Measurements from ENCODE around the gene ZFAND6.

ZFAND6 gene

DNA sequence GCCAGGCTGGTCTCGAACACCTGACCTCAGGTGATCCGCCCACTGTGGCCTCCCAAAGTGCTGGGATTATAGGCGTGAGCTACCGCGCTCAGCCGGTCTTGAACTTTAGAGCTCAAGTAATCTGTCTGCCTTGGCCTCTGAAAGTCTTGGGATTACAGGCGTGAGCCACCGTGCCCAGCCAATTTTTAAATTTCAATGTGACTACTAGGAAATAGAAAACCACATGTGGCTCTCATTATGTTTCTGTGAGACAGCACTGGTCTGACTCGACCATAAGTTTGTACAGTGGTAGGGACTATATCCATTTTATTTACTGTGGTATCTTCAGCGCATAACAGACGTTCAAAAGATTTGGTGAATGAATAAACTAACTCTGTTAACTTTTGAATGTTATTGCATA is 9.1 kb downstream of the ZFAND6 start:
- no peak for TF ChIP-seq EZH2 (IDR thresholded peaks at IDR 0.05; ENCODE audit: borderline replicate concordance, low read length)
- TF ChIP-seq, protein P1, sequence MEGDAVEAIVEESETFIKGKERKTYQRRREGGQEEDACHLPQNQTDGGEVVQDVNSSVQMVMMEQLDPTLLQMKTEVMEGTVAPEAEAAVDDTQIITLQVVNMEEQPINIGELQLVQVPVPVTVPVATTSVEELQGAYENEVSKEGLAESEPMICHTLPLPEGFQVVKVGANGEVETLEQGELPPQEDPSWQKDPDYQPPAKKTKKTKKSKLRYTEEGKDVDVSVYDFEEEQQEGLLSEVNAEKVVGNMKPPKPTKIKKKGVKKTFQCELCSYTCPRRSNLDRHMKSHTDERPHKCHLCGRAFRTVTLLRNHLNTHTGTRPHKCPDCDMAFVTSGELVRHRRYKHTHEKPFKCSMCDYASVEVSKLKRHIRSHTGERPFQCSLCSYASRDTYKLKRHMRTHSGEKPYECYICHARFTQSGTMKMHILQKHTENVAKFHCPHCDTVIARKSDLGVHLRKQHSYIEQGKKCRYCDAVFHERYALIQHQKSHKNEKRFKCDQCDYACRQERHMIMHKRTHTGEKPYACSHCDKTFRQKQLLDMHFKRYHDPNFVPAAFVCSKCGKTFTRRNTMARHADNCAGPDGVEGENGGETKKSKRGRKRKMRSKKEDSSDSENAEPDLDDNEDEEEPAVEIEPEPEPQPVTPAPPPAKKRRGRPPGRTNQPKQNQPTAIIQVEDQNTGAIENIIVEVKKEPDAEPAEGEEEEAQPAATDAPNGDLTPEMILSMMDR (IDR thresholded peaks at IDR 0.05; ENCODE audit: low read length) = no peak
- Histone ChIP-seq H3K27ac (ENCODE audit: low read depth, low read length, poor library complexity, severe bottlenecking) (peak overlapping the region; percentile 40), H4K20me1 (ENCODE audit: insufficient read depth, low read length) (no peaks in the 10 kb centered on the region), H3K27me3 (ENCODE audit: insufficient read depth, low read length) (no peaks in the 10 kb centered on the region), H3K9ac (ENCODE audit: low read length) (peak overlapping the region; percentile 15; the same call in 1 of the 2 replicates), H3K4me1 (ENCODE audit: insufficient read depth, low read length, severe bottlenecking) (peaks cover 83% of the 10 kb centered on the region), H3K9me3 (ENCODE audit: low read length) (no peaks in the 10 kb centered on the region), H3K36me3 (ENCODE audit: insufficient read depth, low read length) (no peaks in the 10 kb centered on the region), H3K4me2 (ENCODE audit: low read length) (peak overlapping the region; percentile 41), H3F3A (ENCODE audit: insufficient read depth, low read length) (no peaks in the 10 kb centered on the region; the same call in 1 of the 2 replicates), H2AFZ (ENCODE audit: low read length) (no peak overlapping the region), H3K79me2 (ENCODE audit: insufficient read depth, low read length) (peaks cover 100% of the 10 kb centered on the region), H3K4me3 (ENCODE audit: low read depth, low read length, poor library complexity, severe bottlenecking) (no peak overlapping the region), H3K9me2 (ENCODE audit: low read depth, low read length) (no peaks in the 10 kb centered on the region)

DNA sequence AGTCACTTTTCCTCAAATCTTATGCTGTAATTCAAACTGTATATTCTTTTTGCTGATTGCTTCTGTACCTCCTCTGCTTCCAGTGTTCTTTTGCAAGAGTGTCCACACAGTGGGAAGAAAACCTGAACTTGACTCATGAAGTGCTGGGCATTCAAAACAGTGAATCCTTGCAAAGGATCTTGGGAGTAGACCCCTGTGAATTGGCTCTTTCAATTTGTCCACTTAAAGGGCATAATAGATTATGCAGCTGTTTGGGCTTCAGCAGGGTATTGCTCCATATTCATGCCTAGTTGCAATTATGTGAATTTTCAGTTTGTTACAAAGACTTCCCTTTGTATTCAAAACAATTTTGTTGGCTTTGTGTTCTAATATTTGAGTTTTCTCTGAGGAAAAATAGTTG is 11.4 kb downstream of the ZFAND6 start:
- H3K9me2 ChIP-seq (ENCODE audit: low read depth, low read length) = no peaks in the 10 kb centered on the region
- no peaks in the 10 kb centered on the region for H3K27me3 ChIP-seq (ENCODE audit: insufficient read depth, low read length)
- H3K4me2 ChIP-seq (ENCODE audit: low read length) = peak overlapping the region; percentile 78
- TF ChIP-seq, protein P1 (IDR thresholded peaks at IDR 0.05; ENCODE audit: low read length) = no peak
- TF ChIP-seq EZH2 (IDR thresholded peaks at IDR 0.05; ENCODE audit: borderline replicate concordance, low read length) = no peak
- H3K9ac ChIP-seq (ENCODE audit: low read length) = peak overlapping the region; percentile 56
- H3F3A ChIP-seq (ENCODE audit: insufficient read depth, low read length) = no peaks in the 10 kb centered on the region; the same call in 1 of the 2 replicates
- peaks cover 7% of the 10 kb centered on the region; the same call in 1 of the 2 replicates for H3K36me3 ChIP-seq (ENCODE audit: insufficient read depth, low read length)
- H3K27ac ChIP-seq (ENCODE audit: low read depth, low read length, poor library complexity, severe bottlenecking) = peak overlapping the region; percentile 53
- H3K79me2 ChIP-seq (ENCODE audit: insufficient read depth, low read length) = peaks cover 100% of the 10 kb centered on the region
- no peaks in the 10 kb centered on the region for H4K20me1 ChIP-seq (ENCODE audit: insufficient read depth, low read length)
- H3K4me3 ChIP-seq (ENCODE audit: low read depth, low read length, poor library complexity, severe bottlenecking) = peak overlapping the region; percentile 56
- H3K4me1 ChIP-seq (ENCODE audit: insufficient read depth, low read length, severe bottlenecking) = peaks cover 83% of the 10 kb centered on the region
- no peak overlapping the region for H2AFZ ChIP-seq (ENCODE audit: low read length)
- H3K9me3 ChIP-seq (ENCODE audit: low read length) = no peaks in the 10 kb centered on the region

DNA sequence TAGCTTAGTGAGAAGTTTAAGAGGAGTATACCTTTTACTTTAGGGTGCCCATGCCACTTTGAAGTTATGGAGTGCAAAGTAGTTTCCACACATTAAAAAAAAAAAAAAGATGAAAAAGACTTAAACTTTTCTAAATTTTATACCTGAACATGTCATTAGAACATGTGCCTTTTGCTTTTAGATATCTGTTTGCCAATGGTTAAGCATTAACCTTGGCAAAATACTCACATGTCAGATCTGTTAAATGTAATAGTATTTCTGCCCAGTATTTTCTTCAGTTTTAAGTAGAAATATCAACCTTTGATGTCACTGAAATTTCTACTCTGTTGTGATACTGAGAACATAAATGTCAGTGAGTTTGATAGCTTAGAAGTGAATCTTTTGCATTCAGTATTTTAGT is 12.2 kb downstream of the ZFAND6 start:
- Histone ChIP-seq H3K9me3 (ENCODE audit: low read length) (no peaks in the 10 kb centered on the region), H3K27me3 (ENCODE audit: insufficient read depth, low read length) (no peaks in the 10 kb centered on the region), H3K4me3 (ENCODE audit: low read depth, low read length, poor library complexity, severe bottlenecking) (peak overlapping the region; percentile 56), H2AFZ (ENCODE audit: low read length) (no peak overlapping the region), H3K27ac (ENCODE audit: low read depth, low read length, poor library complexity, severe bottlenecking) (peak overlapping the region; percentile 53), H3F3A (ENCODE audit: insufficient read depth, low read length) (no peaks in the 10 kb centered on the region; the same call in 1 of the 2 replicates), H3K4me2 (ENCODE audit: low read length) (peak overlapping the region; percentile 78), H4K20me1 (ENCODE audit: insufficient read depth, low read length) (no peaks in the 10 kb centered on the region), H3K79me2 (ENCODE audit: insufficient read depth, low read length) (peaks cover 100% of the 10 kb centered on the region), H3K9ac (ENCODE audit: low read length) (peak overlapping the region; percentile 56), H3K36me3 (ENCODE audit: insufficient read depth, low read length) (peaks cover 11% of the 10 kb centered on the region; the same call in 1 of the 2 replicates), H3K9me2 (ENCODE audit: low read depth, low read length) (no peaks in the 10 kb centered on the region), H3K4me1 (ENCODE audit: insufficient read depth, low read length, severe bottlenecking) (peaks cover 87% of the 10 kb centered on the region)
- no peak for TF ChIP-seq EZH2 (IDR thresholded peaks at IDR 0.05; ENCODE audit: borderline replicate concordance, low read length)
- TF ChIP-seq, protein P1 (IDR thresholded peaks at IDR 0.05; ENCODE audit: low read length) = no peak

Measured in OCI-LY1 (cell line).